ENCODE data around the gene PLOD1.

Gene PLOD1

GRCh38 chr1:11907275-11908094 lies 27.0 kb upstream of the PLOD1 start (continued):
- TF ChIP-seq ZNF362 (tag by site-specific recombination; IDR thresholded peaks at IDR 0.05) (0 out of 2 replicates have a peak, but pooled peaks have one; percentile 40), ZNF473 (tag by site-specific recombination; IDR thresholded peaks at IDR 0.05) (no peak), ZNF654 (tag by site-specific recombination; IDR thresholded peaks at IDR 0.05; ENCODE audit: low read depth) (no peak; the same call in none of the 2 replicates), ZBTB49 (tag by site-specific recombination; IDR thresholded peaks at IDR 0.05; ENCODE audit: low read depth) (no peak), KLF16 (tag by site-specific recombination; IDR thresholded peaks at IDR 0.05) (no peak), ELK4 (IDR thresholded peaks at IDR 0.05; ENCODE audit: borderline replicate concordance, low read depth, low read length) (peak; percentile 100), ZBTB20 (tag by site-specific recombination; IDR thresholded peaks at IDR 0.05) (no peak), ZNF776 (tag by site-specific recombination; IDR thresholded peaks at IDR 0.05; ENCODE audit: borderline replicate concordance) (no peak), ZNF645 (tag by site-specific recombination; IDR thresholded peaks at IDR 0.05) (no peak), ZFP37 (tag by site-specific recombination; IDR thresholded peaks at IDR 0.05) (no peak), TCF7L2 (IDR thresholded peaks at IDR 0.05; ENCODE audit: borderline replicate concordance, low read depth, low read length) (no peak), CTCF (tag by site-specific recombination; IDR thresholded peaks at IDR 0.05) (peak; percentile 76)

- CTCF ChIA-PET: interaction anchor here (0.6 to 1.6 kb wide), 21 partner anchors 9 to 201 kb away, joined by 3 to 14 read pairs (median 3); partner anchors contain the start of genes AGTRAP and NPPB
- H3K36me3 ChIP-seq (ENCODE audit: control insufficient read depth in 2 of 2, insufficient read depth in 1 of 2, low read length in 2 of 2): no peaks in the 10 kb centered on the region
- H3K4me3 ChIP-seq (ENCODE audit: low read depth, low read length): peak overlapping the region; percentile 48
- no peaks in the 10 kb centered on the region for H3K9me3 ChIP-seq (ENCODE audit: control insufficient read depth, insufficient read depth, low read depth, low read length)
- POLR2A ChIA-PET: interaction anchor here (0.6 to 4.4 kb wide), 32 partner anchors 9 to 877 kb away, joined by 3 to 57 read pairs (median 4); partner anchors contain the start of genes KIAA2013, MFN2, MIIP and NPPA
- peak overlapping the region; percentile 92 for H3K27ac ChIP-seq (ENCODE audit: extremely low read depth, low read depth, low read length)
- no peaks in the 10 kb centered on the region for H3K4me1 ChIP-seq (ENCODE audit: control insufficient read depth, insufficient read depth, low read length)
- TF ChIP-seq MZF1 (tag by site-specific recombination; IDR thresholded peaks at IDR 0.05; ENCODE audit: borderline replicate concordance) (peak; percentile 51; the same call in 1 of the 2 replicates), MYNN (tag by site-specific recombination; IDR thresholded peaks at IDR 0.05; ENCODE audit: borderline replicate concordance) (no peak), ATF2 (tag by site-specific recombination; IDR thresholded peaks at IDR 0.05; ENCODE audit: low read depth) (no peak), ZNF76 (tag by site-specific recombination; IDR thresholded peaks at IDR 0.05; ENCODE audit: borderline replicate concordance, low read depth) (no peak), ZNF174 (tag by site-specific recombination; IDR thresholded peaks at IDR 0.05) (no peak), ZNF19 (tag by site-specific recombination; IDR thresholded peaks at IDR 0.05; ENCODE audit: low read depth) (no peak), TSHZ1 (tag by site-specific recombination; IDR thresholded peaks at IDR 0.05; ENCODE audit: borderline replicate concordance) (0 out of 2 replicates have a peak, but pooled peaks have one; percentile 50)
Measured at GRCh38 chr1:11908095-11908675, 26.3 kb upstream of the PLOD1 start.
